WTC11 (cell line): ENCODE results near the gene MOB1B. TPM values are rescaled to one million over a fixed set of nuclear protein-coding genes. Genes with fewer than 3 reads are reported as not detected.
A peak's percentile ranks its signal among the peaks of the same experiment; 100 is the strongest.

Experiments used
- ATAC-seq: fragments of 200-7000 bp; cut with Tn5 transposase; 2 replicates; pipeline ENCODE4 v1.10.0; 2021; ENCODE audit warnings: mild to moderate bottlenecking, moderate library complexity
- CTCF ChIA-PET: fragments of 300-600 bp; sonication (Branson Sonifier 250); formaldehyde crosslinking; loops from one replicate; lab custom pipeline; 2021; ENCODE audit warnings: antibody characterized with exemption; lab: Charles Lee
- POLR2A ChIA-PET: fragments of 350-600 bp; sonication (Branson Sonifier 250); formaldehyde crosslinking; loops from one replicate; lab custom pipeline; 2021; ENCODE audit warnings: antibody characterized with exemption; lab: Charles Lee
- DNase-seq: peaks from one replicate; pipeline ENCODE4 v3.0.0; 2021; ENCODE audit warnings: low spot score
- H3K27ac Mint-ChIP-seq: 2 replicates; pipeline ENCODE4 v1.8.0; 2021; ENCODE audit warnings: mixed read lengths
- H3K27me3 Mint-ChIP-seq: 2 replicates; pipeline ENCODE4 v1.8.0; 2021; ENCODE audit warnings: low read depth, mild to moderate bottlenecking, moderate library complexity, mixed read lengths
- H3K36me3 Mint-ChIP-seq: 2 replicates; pipeline ENCODE4 v1.8.0; 2021; ENCODE audit warnings: mixed read lengths
- H3K4me1 Mint-ChIP-seq: 2 replicates; pipeline ENCODE4 v1.8.0; 2022; ENCODE audit warnings: mixed read lengths
- H3K4me3 Mint-ChIP-seq: 2 replicates; pipeline ENCODE4 v1.8.0; 2021; ENCODE audit warnings: mild to moderate bottlenecking, moderate library complexity, mixed read lengths
- H3K9me3 Mint-ChIP-seq: 2 replicates; pipeline ENCODE4 v1.8.0; 2021; ENCODE audit warnings: mixed read lengths
- ATF1 ChIP-seq: sonication (generic); formaldehyde crosslinking; IDR thresholded peaks from 2 replicates; pipeline ENCODE4 v1.8.1; 2023; ENCODE audit warnings: mild to moderate bottlenecking, moderate library complexity, missing genetic modification reagents
- ESRRA ChIP-seq: sonication (generic); formaldehyde crosslinking; IDR thresholded peaks from 2 replicates; pipeline ENCODE4 v1.8.1; 2022; ENCODE audit warnings: mild to moderate bottlenecking, missing genetic modification reagents, borderline replicate concordance
- FOXJ3 ChIP-seq: sonication (generic); formaldehyde crosslinking; IDR thresholded peaks from 2 replicates; pipeline ENCODE4 v1.9.0; 2021; ENCODE audit warnings: missing genetic modification reagents, mild to moderate bottlenecking, borderline replicate concordance
- GABPB1 ChIP-seq: sonication (generic); formaldehyde crosslinking; IDR thresholded peaks from 2 replicates; pipeline ENCODE4 v1.8.1; 2023; ENCODE audit warnings: mild to moderate bottlenecking, missing genetic modification reagents
- GTF2I ChIP-seq: fragments of 250-450 bp; sonication (Bioruptor Pico); conservative IDR thresholded peaks from 2 replicates; pipeline ENCODE4 v1.4.0; 2021; ENCODE audit warnings: mild to moderate bottlenecking
- HMGA2 ChIP-seq: fragments of 250-450 bp; sonication (Bioruptor Pico); IDR thresholded peaks from 2 replicates; pipeline ENCODE4 v1.4.0; 2021; ENCODE audit warnings: mild to moderate bottlenecking, moderate library complexity
- MLX ChIP-seq: sonication (generic); formaldehyde crosslinking; IDR thresholded peaks from 2 replicates; pipeline ENCODE4 v1.8.1; 2023; ENCODE audit warnings: mild to moderate bottlenecking, missing genetic modification reagents, moderate library complexity
- NFYB ChIP-seq: sonication (generic); formaldehyde crosslinking; conservative IDR thresholded peaks from 2 replicates; pipeline ENCODE4 v1.8.0; 2022; ENCODE audit warnings: low read depth, missing genetic modification reagents
- RELA ChIP-seq: sonication (generic); formaldehyde crosslinking; IDR thresholded peaks from 2 replicates; pipeline ENCODE4 v1.8.1; 2022; ENCODE audit warnings: missing genetic modification reagents, mild to moderate bottlenecking, borderline replicate concordance
- SMAD3 ChIP-seq: sonication (generic); formaldehyde crosslinking; IDR thresholded peaks from 2 replicates; pipeline ENCODE4 v1.8.0; 2022; ENCODE audit warnings: missing genetic modification reagents, mild to moderate bottlenecking, borderline replicate concordance
- USF1 ChIP-seq: sonication (generic); formaldehyde crosslinking; IDR thresholded peaks from 2 replicates; pipeline ENCODE4 v1.8.0; 2022; ENCODE audit warnings: mild to moderate bottlenecking, missing genetic modification reagents
- ZBTB21 ChIP-seq: sonication (generic); formaldehyde crosslinking; IDR thresholded peaks from 2 replicates; pipeline ENCODE4 v1.8.1; 2023; ENCODE audit warnings: mild to moderate bottlenecking, missing genetic modification reagents, borderline replicate concordance
- ZMAT4 ChIP-seq: fragments of 250-450 bp; sonication (Bioruptor Pico); IDR thresholded peaks from 2 replicates; pipeline ENCODE4 v1.9.0; 2021; ENCODE audit warnings: mild to moderate bottlenecking
- ZNF121 ChIP-seq: sonication (generic); formaldehyde crosslinking; IDR thresholded peaks from 2 replicates; pipeline ENCODE4 v1.8.0; 2023; ENCODE audit warnings: missing genetic modification reagents
- ZNF138 ChIP-seq: sonication (generic); formaldehyde crosslinking; conservative IDR thresholded peaks from 2 replicates; pipeline ENCODE4 v1.8.1; 2022; ENCODE audit warnings: mild to moderate bottlenecking, moderate library complexity, missing genetic modification reagents
- ZNF317 ChIP-seq: sonication (generic); formaldehyde crosslinking; IDR thresholded peaks from 2 replicates; pipeline ENCODE4 v1.8.1; 2023; ENCODE audit warnings: low read depth, mild to moderate bottlenecking, moderate library complexity, missing genetic modification reagents, borderline replicate concordance
- ZNF416 ChIP-seq: fragments of 250-450 bp; sonication (Bioruptor Pico); IDR thresholded peaks from 2 replicates; pipeline ENCODE4 v1.9.0; 2021; ENCODE audit warnings: mild to moderate bottlenecking, inconsistent platforms
- ZNF671 ChIP-seq: fragments of 250-450 bp; sonication (Bioruptor Pico); IDR thresholded peaks from 2 replicates; pipeline ENCODE4 v1.8.0; 2021; ENCODE audit warnings: mild to moderate bottlenecking
- total RNA-seq: library from RNA; stranded (reverse); gene quantifications from 3 replicates; pipeline ENCODE4 v1.2.3, GENCODE V29; 2021
- TF ChIP-seq, protein P1 (sequence below): sonication (generic); formaldehyde crosslinking; IDR thresholded peaks from 2 replicates; pipeline ENCODE4 v1.8.1; 2022; ENCODE audit warnings: mild to moderate bottlenecking, missing genetic modification reagents, moderate library complexity, borderline replicate concordance
- TF ChIP-seq, protein P2 (sequence below): fragments of 250-450 bp; sonication (Bioruptor Pico); IDR thresholded peaks from 2 replicates; pipeline ENCODE4 v1.9.0; 2021; ENCODE audit warnings: mild to moderate bottlenecking, borderline replicate concordance
- TF ChIP-seq, protein P3 (sequence below): sonication (generic); formaldehyde crosslinking; IDR thresholded peaks from 2 replicates; pipeline ENCODE4 v1.8.1; 2023; ENCODE audit warnings: mild to moderate bottlenecking, missing genetic modification reagents

MOB1B gene
- total RNA-seq, 1 experiment from 2014 or later: 28.0 TPM

DNA sequence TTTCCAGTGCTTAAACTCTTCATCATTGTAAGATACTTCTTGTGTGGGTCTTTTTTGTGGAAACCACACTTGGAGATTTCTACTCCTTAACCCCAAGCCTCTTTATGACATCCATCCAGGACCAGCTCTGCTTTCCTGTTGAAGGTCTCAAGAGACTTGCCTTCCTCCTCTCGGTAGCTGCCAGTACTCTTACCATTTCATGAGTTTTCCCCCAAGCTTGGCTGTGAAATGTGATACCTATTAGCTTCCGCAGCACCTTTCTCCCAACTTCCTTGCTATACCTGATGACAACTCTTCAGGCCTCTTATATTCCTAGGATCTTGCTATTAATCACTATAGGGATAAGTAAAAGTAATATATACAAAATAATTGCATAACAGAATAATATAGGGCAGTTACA lies 89.4 kb downstream of the MOB1B start (continued):
- no peak for TF ChIP-seq ZMAT4 (CRISPR knock-in tag)
- TF ChIP-seq, protein P1, sequence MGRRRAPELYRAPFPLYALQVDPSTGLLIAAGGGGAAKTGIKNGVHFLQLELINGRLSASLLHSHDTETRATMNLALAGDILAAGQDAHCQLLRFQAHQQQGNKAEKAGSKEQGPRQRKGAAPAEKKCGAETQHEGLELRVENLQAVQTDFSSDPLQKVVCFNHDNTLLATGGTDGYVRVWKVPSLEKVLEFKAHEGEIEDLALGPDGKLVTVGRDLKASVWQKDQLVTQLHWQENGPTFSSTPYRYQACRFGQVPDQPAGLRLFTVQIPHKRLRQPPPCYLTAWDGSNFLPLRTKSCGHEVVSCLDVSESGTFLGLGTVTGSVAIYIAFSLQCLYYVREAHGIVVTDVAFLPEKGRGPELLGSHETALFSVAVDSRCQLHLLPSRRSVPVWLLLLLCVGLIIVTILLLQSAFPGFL: no peak
- TF ChIP-seq HMGA2: no peak
- TF ChIP-seq MLX (CRISPR knock-in tag): no peak
- TF ChIP-seq ZNF138 (CRISPR knock-in tag): no peak
- TF ChIP-seq, protein P2, sequence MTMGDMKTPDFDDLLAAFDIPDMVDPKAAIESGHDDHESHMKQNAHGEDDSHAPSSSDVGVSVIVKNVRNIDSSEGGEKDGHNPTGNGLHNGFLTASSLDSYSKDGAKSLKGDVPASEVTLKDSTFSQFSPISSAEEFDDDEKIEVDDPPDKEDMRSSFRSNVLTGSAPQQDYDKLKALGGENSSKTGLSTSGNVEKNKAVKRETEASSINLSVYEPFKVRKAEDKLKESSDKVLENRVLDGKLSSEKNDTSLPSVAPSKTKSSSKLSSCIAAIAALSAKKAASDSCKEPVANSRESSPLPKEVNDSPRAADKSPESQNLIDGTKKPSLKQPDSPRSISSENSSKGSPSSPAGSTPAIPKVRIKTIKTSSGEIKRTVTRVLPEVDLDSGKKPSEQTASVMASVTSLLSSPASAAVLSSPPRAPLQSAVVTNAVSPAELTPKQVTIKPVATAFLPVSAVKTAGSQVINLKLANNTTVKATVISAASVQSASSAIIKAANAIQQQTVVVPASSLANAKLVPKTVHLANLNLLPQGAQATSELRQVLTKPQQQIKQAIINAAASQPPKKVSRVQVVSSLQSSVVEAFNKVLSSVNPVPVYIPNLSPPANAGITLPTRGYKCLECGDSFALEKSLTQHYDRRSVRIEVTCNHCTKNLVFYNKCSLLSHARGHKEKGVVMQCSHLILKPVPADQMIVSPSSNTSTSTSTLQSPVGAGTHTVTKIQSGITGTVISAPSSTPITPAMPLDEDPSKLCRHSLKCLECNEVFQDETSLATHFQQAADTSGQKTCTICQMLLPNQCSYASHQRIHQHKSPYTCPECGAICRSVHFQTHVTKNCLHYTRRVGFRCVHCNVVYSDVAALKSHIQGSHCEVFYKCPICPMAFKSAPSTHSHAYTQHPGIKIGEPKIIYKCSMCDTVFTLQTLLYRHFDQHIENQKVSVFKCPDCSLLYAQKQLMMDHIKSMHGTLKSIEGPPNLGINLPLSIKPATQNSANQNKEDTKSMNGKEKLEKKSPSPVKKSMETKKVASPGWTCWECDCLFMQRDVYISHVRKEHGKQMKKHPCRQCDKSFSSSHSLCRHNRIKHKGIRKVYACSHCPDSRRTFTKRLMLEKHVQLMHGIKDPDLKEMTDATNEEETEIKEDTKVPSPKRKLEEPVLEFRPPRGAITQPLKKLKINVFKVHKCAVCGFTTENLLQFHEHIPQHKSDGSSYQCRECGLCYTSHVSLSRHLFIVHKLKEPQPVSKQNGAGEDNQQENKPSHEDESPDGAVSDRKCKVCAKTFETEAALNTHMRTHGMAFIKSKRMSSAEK (CRISPR knock-in tag): no peak
- TF ChIP-seq GTF2I (CRISPR knock-in tag): no peak
- TF ChIP-seq FOXJ3 (CRISPR knock-in tag): no peak

- peaks cover 5% of the 10 kb centered on the region for H3K9me3 Mint-ChIP-seq
- H3K4me3 Mint-ChIP-seq: peak overlapping the region; percentile 88
- peak; percentile 4 for ATAC-seq
- CTCF ChIA-PET: interaction anchor here (1.3 to 2.8 kb wide), 2 partner anchors 18 to 305 kb away, joined by 3 to 28 read pairs; no protein-coding TSS in a partner anchor
- peaks cover 54% of the 10 kb centered on the region for H3K4me1 Mint-ChIP-seq
- peaks cover 6% of the 10 kb centered on the region; the same call in 1 of the 2 replicates for H3K36me3 Mint-ChIP-seq
- TF ChIP-seq NFYB: peak; percentile 59
- TF ChIP-seq, protein P3, sequence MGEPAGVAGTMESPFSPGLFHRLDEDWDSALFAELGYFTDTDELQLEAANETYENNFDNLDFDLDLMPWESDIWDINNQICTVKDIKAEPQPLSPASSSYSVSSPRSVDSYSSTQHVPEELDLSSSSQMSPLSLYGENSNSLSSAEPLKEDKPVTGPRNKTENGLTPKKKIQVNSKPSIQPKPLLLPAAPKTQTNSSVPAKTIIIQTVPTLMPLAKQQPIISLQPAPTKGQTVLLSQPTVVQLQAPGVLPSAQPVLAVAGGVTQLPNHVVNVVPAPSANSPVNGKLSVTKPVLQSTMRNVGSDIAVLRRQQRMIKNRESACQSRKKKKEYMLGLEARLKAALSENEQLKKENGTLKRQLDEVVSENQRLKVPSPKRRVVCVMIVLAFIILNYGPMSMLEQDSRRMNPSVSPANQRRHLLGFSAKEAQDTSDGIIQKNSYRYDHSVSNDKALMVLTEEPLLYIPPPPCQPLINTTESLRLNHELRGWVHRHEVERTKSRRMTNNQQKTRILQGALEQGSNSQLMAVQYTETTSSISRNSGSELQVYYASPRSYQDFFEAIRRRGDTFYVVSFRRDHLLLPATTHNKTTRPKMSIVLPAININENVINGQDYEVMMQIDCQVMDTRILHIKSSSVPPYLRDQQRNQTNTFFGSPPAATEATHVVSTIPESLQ (CRISPR knock-in tag): no peak
- TF ChIP-seq, all 79 proteins: peak for 1
- peak; percentile 21 for DNase-seq
- H3K27me3 Mint-ChIP-seq: no peaks in the 10 kb centered on the region
- H3K27ac Mint-ChIP-seq: peak overlapping the region; percentile 91
- POLR2A ChIA-PET: interaction anchor here (1.5 kb wide), 2 partner anchors 154 to 288 kb away, joined by 4 to 14 read pairs; partner anchors contain the start of gene GRSF1
These were observed 90.3 kb downstream of the MOB1B start for GRCh38 chr4:70992391-70992881.

- ATAC-seq: peak; percentile 90
- peaks cover 54% of the 10 kb centered on the region for H3K4me1 Mint-ChIP-seq
- H3K9me3 Mint-ChIP-seq: peaks cover 5% of the 10 kb centered on the region
- H3K27ac Mint-ChIP-seq: peak within 1 kb of the TSS; percentile 91
- no peaks in the 10 kb centered on the region for H3K27me3 Mint-ChIP-seq
- H3K4me3 Mint-ChIP-seq: peak within 1 kb of the TSS; percentile 88
- H3K36me3 Mint-ChIP-seq: peaks cover 11% of the 10 kb centered on the region
- CTCF ChIA-PET: interaction anchor here (0.9 to 2.8 kb wide), 4 partner anchors 10 to 306 kb away, joined by 3 to 28 read pairs (median 6); partner anchors contain the start of gene MOB1B
- POLR2A ChIA-PET: interaction anchor here (0.8 to 1.6 kb wide), 8 partner anchors 11 to 289 kb away, joined by 3 to 14 read pairs (median 6); partner anchors contain the start of genes GRSF1 and MOB1B
- DNase-seq: peak; percentile 89
- peak; percentile 20; the same call in 1 of the 2 replicates for TF ChIP-seq ZNF317
- TF ChIP-seq GABPB1 (CRISPR knock-in tag): peak; percentile 71
- TF ChIP-seq ATF1 (CRISPR knock-in tag): no peak
- TF ChIP-seq ZBTB21: peak; percentile 82; the same call in 1 of the 2 replicates
- TF ChIP-seq ZNF416 (CRISPR knock-in tag): no peak
- no peak; the same call in 1 of the 2 replicates for TF ChIP-seq RELA
- no peak for TF ChIP-seq ZNF671 (CRISPR knock-in tag)
- peak; percentile 96 for TF ChIP-seq USF1
- TF ChIP-seq ZNF121 (CRISPR knock-in tag): peak; percentile 40; the same call in 1 of the 2 replicates
- TF ChIP-seq ESRRA: peak; percentile 73; the same call in 1 of the 2 replicates
- TF ChIP-seq SMAD3 (CRISPR knock-in tag): no peak
These were observed 91.3 kb downstream of the MOB1B start, which contains the start of gene DCK for GRCh38 chr4:70993181-70994068. Gene DCK (plus strand): TSS chr4:70993649. CDS start chr4:70993836, 187 bp downstream.
